IPS DF 6.9 (cell line): ENCODE data around the gene HOXA4.

ENCODE experiments used
- DNase-seq: peaks from one replicate; pipeline ENCODE4 v3.0.0-alpha.2; 2013; ENCODE audit warnings: low read depth, low spot score
- H3K27ac ChIP-seq: one replicate; pipeline ENCODE4 v1.5.1; 2013; ENCODE audit warnings: low read length, control low read depth
- H3K27me3 ChIP-seq: 2 replicates; pipeline ENCODE4 v1.6.1; 2013; ENCODE audit warnings: mild to moderate bottlenecking, low read length; ENCODE audit not compliant: control insufficient read depth, insufficient read depth
- H3K36me3 ChIP-seq: 2 replicates; pipeline ENCODE4 v1.6.1; 2013; ENCODE audit warnings: low read length; ENCODE audit not compliant: control insufficient read depth, insufficient read depth
- H3K4me1 ChIP-seq: 2 replicates; pipeline ENCODE4 v1.6.1; 2013; ENCODE audit warnings: low read length; ENCODE audit not compliant: control insufficient read depth, insufficient read depth
- H3K4me3 ChIP-seq: 2 replicates; pipeline ENCODE4 v1.5.1; 2013; ENCODE audit warnings: mild to moderate bottlenecking, low read length
- H3K9me3 ChIP-seq: 2 replicates; pipeline ENCODE4 v1.6.1; 2013; ENCODE audit warnings: low read length, inconsistent platforms; ENCODE audit not compliant: control insufficient read depth, insufficient read depth
- WGBS: extraction: QIAGEN DNeasy Blood & Tissue Kit; methylation state at CpG from one replicate; pipeline ENCODE4 v1.1.7; 2013; ENCODE audit warnings: mixed read lengths, missing lambda C conversion rate; ENCODE audit not compliant: insufficient read length, insufficient coverage; 5-methylcytosine and 5-hydroxymethylcytosine counted together

Gene HOXA4

DNA sequence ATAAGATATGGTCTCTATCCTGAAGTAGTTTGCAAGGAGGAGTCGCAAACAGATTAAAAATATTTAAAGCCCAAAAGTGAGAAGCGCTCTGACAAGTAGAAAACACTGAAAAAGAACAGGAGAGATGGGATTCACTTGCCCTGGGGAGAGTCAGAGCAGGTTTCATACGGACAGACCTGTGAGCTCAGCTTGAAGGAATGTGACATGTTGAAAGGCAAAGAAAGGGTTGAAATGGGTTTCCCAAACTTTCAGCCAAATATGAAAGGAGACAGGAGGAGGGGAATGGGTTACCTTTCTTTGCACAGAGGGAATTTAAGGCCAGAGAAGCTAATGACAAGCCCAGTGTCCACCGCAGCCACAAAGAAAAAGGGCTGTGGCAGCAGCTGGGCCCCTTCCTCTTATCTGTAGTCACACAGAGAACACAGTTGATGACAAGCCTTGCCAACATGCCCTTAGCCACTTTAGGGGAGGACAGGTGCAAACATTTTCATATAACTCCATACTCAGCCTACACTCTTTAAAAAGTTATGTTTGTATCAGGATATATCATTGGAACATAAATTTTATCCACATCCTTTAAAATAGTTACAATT is 49.6 kb downstream of the HOXA4 start:
- Histone ChIP-seq H3K9me3 (no peaks in the 10 kb centered on the region), H3K4me3 (no peak overlapping the region), H3K36me3 (no peaks in the 10 kb centered on the region), H3K27me3 (peaks cover under 1% of the 10 kb centered on the region; the same call in 1 of the 2 replicates), H3K27ac (no peak overlapping the region), H3K4me1 (no peaks in the 10 kb centered on the region)
- WGBS, result no CpG with 5 or more reads among the region's 4 CpGs
- no peak for DNase-seq

DNA sequence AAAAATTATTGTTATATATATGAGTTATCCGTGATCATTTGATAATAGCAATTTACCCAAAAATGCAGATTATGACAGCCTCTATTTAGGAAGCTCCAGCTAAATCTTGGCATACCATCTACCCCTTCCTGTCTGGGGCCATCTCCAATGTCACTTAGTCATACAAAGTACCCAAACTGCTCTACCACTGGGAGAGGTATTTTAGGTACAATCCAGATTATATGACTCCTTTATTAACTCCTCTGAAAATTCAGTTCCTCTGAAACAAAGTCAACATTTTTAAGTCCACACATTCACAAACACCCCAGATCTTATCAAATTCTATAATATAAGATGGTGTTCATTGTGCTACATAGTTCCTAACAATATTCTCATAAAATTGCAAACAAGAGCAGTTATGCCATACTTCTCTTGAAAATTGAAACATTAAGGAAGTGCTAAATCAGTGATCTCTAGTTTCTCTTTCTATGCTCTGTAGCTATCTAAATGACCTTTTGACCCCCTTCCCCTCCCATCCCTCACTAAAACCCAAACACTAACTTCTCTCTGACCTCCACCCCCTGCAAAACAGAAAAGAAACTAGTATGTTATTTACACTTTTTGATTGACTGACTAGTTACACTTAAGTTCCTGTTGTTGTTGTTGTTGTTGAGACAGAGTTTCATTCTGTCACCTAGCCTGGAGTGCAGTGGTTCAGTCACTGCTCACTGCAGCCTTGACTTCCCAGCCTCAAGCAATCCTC is 51.2 kb downstream of the HOXA4 start:
- Histone ChIP-seq H3K27ac (no peak overlapping the region), H3K36me3 (no peaks in the 10 kb centered on the region), H3K4me3 (no peak overlapping the region), H3K27me3 (no peaks in the 10 kb centered on the region), H3K4me1 (no peaks in the 10 kb centered on the region), H3K9me3 (no peaks in the 10 kb centered on the region)
- WGBS, result no CpG with 5 or more reads among the region's 1 CpG
- no peak for DNase-seq

DNA sequence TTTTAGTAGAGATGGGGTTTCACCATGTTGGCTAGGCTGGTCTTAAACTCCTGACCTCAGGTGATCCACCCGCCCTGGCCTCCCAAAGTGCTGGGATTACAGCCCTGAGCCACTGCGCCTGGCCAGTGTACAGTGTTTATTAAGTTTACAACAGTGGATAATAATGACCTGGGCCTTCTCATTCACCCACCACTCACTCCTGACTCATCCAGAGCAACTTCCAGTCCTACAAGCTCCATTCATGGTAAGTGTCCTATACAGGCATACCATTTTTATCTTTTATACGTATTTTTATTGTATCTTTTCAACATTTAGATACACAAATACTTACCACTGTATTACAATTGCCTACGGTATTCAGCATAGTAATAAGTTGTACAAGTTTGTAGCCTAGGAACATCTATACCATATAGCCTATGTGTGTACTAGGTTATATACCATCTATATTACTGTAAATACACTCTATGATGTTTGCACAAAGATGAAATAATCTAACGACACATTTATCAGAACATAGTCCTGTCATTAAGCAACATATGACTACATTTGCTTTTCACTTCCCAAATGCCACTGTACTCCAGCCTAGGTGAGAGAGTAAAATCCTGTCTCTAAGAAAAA is 51.8 kb downstream of the HOXA4 start:
- no peaks in the 10 kb centered on the region for H3K4me1 ChIP-seq
- no peaks in the 10 kb centered on the region for H3K27me3 ChIP-seq
- H3K36me3 ChIP-seq, result no peaks in the 10 kb centered on the region
- H3K4me3 ChIP-seq, result no peak overlapping the region
- DNase-seq, result no peak
- no peaks in the 10 kb centered on the region for H3K9me3 ChIP-seq
- no CpG with 5 or more reads among the region's 5 CpGs for WGBS
- no peak overlapping the region for H3K27ac ChIP-seq
